GM23338 (cell line): ENCODE data around the gene DTD1. TPM values are rescaled to one million over a fixed set of nuclear protein-coding genes. Genes with fewer than 3 reads are reported as not detected.

ENCODE experiments used
- ATAC-seq: fragments of 200-7000 bp; cut with Tn5 transposase; 3 replicates; pipeline ENCODE4 v1.9.1; 2020
- DNase-seq: peaks from one replicate; pipeline ENCODE4 v3.0.0-alpha.2; 2015; ENCODE audit warnings: low spot score
- H2AFZ ChIP-seq: fragments of 200-600 bp; sonication (generic); 2 replicates; pipeline ENCODE4 v1.8.0; 2016; ENCODE audit warnings: antibody characterized with exemption, mild to moderate bottlenecking, moderate library complexity
- H3F3A ChIP-seq: fragments of 200-600 bp; sonication (generic); replicated peaks from 2 replicates; pipeline ENCODE4 v1.8.0; 2017; ENCODE audit warnings: antibody characterized with exemption, mixed run types, low read depth
- H3K27ac ChIP-seq: fragments of 200-600 bp; sonication (generic); 2 replicates; pipeline ENCODE4 v1.6.1; 2016; ENCODE audit warnings: low read depth
- H3K27me3 ChIP-seq: fragments of 200-600 bp; sonication (generic); 2 replicates; pipeline ENCODE4 v1.8.0; 2016; ENCODE audit warnings: mild to moderate bottlenecking, mixed run types, moderate library complexity; ENCODE audit not compliant: insufficient read depth
- H3K36me3 ChIP-seq: fragments of 200-600 bp; sonication (generic); 2 replicates; pipeline ENCODE4 v1.8.0; 2016; ENCODE audit warnings: mild to moderate bottlenecking; ENCODE audit not compliant: insufficient read depth
- H3K4me1 ChIP-seq: fragments of 200-600 bp; sonication (generic); 2 replicates; pipeline ENCODE4 v1.8.0; 2016; ENCODE audit warnings: mild to moderate bottlenecking, moderate library complexity; ENCODE audit not compliant: insufficient read depth
- H3K4me2 ChIP-seq: fragments of 200-600 bp; sonication (generic); 2 replicates; pipeline ENCODE4 v1.7.1; 2017; ENCODE audit warnings: mixed run types
- H3K4me3 ChIP-seq: fragments of 200-600 bp; sonication (generic); 2 replicates; pipeline ENCODE4 v1.6.1; 2016; ENCODE audit warnings: mixed run types
- H3K79me2 ChIP-seq: fragments of 200-600 bp; sonication (generic); replicated peaks from 2 replicates; pipeline ENCODE4 v1.8.0; 2017; ENCODE audit warnings: mild to moderate bottlenecking; ENCODE audit not compliant: insufficient read depth
- H3K9me2 ChIP-seq: fragments of 200-600 bp; sonication (generic); 2 replicates; pipeline ENCODE4 v1.8.0; 2017; ENCODE audit not compliant: insufficient read depth
- H4K20me1 ChIP-seq: fragments of 200-600 bp; sonication (generic); replicated peaks from 2 replicates; pipeline ENCODE4 v1.8.0; 2017; ENCODE audit warnings: mild to moderate bottlenecking; ENCODE audit not compliant: insufficient read depth
- H3K27ac Mint-ChIP-seq: 2 replicates; pipeline ENCODE4 v1.8.0; 2020; ENCODE audit warnings: inconsistent platforms, mild to moderate bottlenecking, moderate library complexity, mixed read lengths
- H3K27me3 Mint-ChIP-seq: 3 replicates; pipeline ENCODE4 v1.8.0; 2022; ENCODE audit warnings: low read depth, mild to moderate bottlenecking, moderate library complexity, mixed read lengths, inconsistent platforms; ENCODE audit not compliant: insufficient read depth, poor library complexity
- H3K36me3 Mint-ChIP-seq: 3 replicates; pipeline ENCODE4 v1.8.0; 2021; ENCODE audit warnings: low read depth, mild to moderate bottlenecking, inconsistent platforms, moderate library complexity, mixed read lengths
- H3K4me1 Mint-ChIP-seq: 3 replicates; pipeline ENCODE4 v1.8.0; 2020; ENCODE audit warnings: mild to moderate bottlenecking, inconsistent platforms, mixed read lengths
- H3K4me3 Mint-ChIP-seq: 3 replicates; pipeline ENCODE4 v1.8.0; 2021; ENCODE audit warnings: moderate library complexity, mild to moderate bottlenecking, inconsistent platforms, mixed read lengths
- H3K9me3 Mint-ChIP-seq: 3 replicates; pipeline ENCODE4 v1.8.0; 2020; ENCODE audit warnings: moderate library complexity, mild to moderate bottlenecking, inconsistent platforms, mixed read lengths
- NANOG ChIP-seq: IDR thresholded peaks from 2 replicates; pipeline ENCODE4 v1.6.1; 2016; ENCODE audit warnings: antibody characterized with exemption, borderline replicate concordance
- ZNF462 ChIP-seq: fragments of 250-450 bp; sonication (Bioruptor Pico); IDR thresholded peaks from 2 replicates; pipeline ENCODE4 v1.5.0; 2020; ENCODE audit warnings: mild to moderate bottlenecking, moderate library complexity
- polyA plus RNA-seq: library from polyadenylated mRNA; unstranded; fragments of >200 nt; fragmentation: Nextera tagmentation; extraction: Ambion mirVana; gene quantifications from 2 replicates; pipeline ENCODE4 v1.2.1, GENCODE V29; 2016
- total RNA-seq: library from RNA; depleted of rRNA; stranded (reverse); fragments of >200 nt; shearing (Covaris generic); gene quantifications from 2 replicates; pipeline ENCODE4 v1.2.3, GENCODE V29; 2014

The DTD1 gene
- total and polyA plus RNA-seq, 2 experiments from 2014 or later, result 69.8 to 74.0 TPM

GRCh38 chr20:18669241-18670019, 81.6 kb downstream of the DTD1 start:
- peak; percentile 46 for ATAC-seq
- Histone ChIP-seq H3F3A (no peaks in the 10 kb centered on the region), H3K79me2 (no peaks in the 10 kb centered on the region), H3K4me1 (peaks cover 3% of the 10 kb centered on the region; the same call in 1 of the 2 replicates), H3K4me3 (no peak overlapping the region), H3K27ac (no peak overlapping the region), H4K20me1 (no peaks in the 10 kb centered on the region), H2AFZ (no peak overlapping the region), H3K9me2 (no peaks in the 10 kb centered on the region), H3K27me3 (no peaks in the 10 kb centered on the region), H3K4me2 (no peak overlapping the region), H3K36me3 (no peaks in the 10 kb centered on the region)
- Mint-ChIP-seq H3K4me1 (peaks cover 22% of the 10 kb centered on the region), H3K4me3 (no peak overlapping the region), H3K27me3 (no peaks in the 10 kb centered on the region), H3K9me3 (no peaks in the 10 kb centered on the region), H3K36me3 (no peaks in the 10 kb centered on the region), H3K27ac (peak overlapping the region; percentile 63)
- peak; percentile 31 for DNase-seq
- no peak for TF ChIP-seq NANOG

- ATAC-seq (no peak), DNase-seq (no peak)
- Histone ChIP-seq H2AFZ (no peak overlapping the region), H4K20me1 (0 out of 2 replicates have a peak, but pooled peaks cover 3% of the 10 kb centered on the region), H3K27me3 (no peaks in the 10 kb centered on the region), H3K4me2 (no peak overlapping the region), H3K36me3 (no peaks in the 10 kb centered on the region), H3K79me2 (no peaks in the 10 kb centered on the region), H3K4me3 (no peak overlapping the region), H3F3A (no peaks in the 10 kb centered on the region), H3K4me1 (peaks cover 3% of the 10 kb centered on the region; the same call in 1 of the 2 replicates), H3K9me2 (no peaks in the 10 kb centered on the region), H3K27ac (no peak overlapping the region)
- H3K9me3 Mint-ChIP-seq, result no peaks in the 10 kb centered on the region
- no peaks in the 10 kb centered on the region for H3K36me3 Mint-ChIP-seq
- peaks cover 22% of the 10 kb centered on the region for H3K4me1 Mint-ChIP-seq
- H3K27me3 Mint-ChIP-seq, result no peaks in the 10 kb centered on the region
- TF ChIP-seq ZNF462 (CRISPR knock-in tag), result no peak
- no peak overlapping the region for H3K27ac Mint-ChIP-seq
- no peak overlapping the region for H3K4me3 Mint-ChIP-seq
These were observed 83.4 kb downstream of the DTD1 start for GRCh38 chr20:18671203-18671710.
